GM23338 (cell line): Measurements from ENCODE around the gene ZBTB9. TPM values are rescaled to one million over a fixed set of nuclear protein-coding genes. Genes with fewer than 3 reads are reported as not detected.

Source experiments
- ATAC-seq: fragments of 200-7000 bp; cut with Tn5 transposase; 3 replicates; pipeline ENCODE4 v1.9.1; 2020
- DNase-seq: peaks from one replicate; pipeline ENCODE4 v3.0.0-alpha.2; 2015; ENCODE audit warnings: low spot score
- H2AFZ ChIP-seq: fragments of 200-600 bp; sonication (generic); 2 replicates; pipeline ENCODE4 v1.8.0; 2016; ENCODE audit warnings: antibody characterized with exemption, mild to moderate bottlenecking, moderate library complexity
- H3F3A ChIP-seq: fragments of 200-600 bp; sonication (generic); replicated peaks from 2 replicates; pipeline ENCODE4 v1.8.0; 2017; ENCODE audit warnings: antibody characterized with exemption, mixed run types, low read depth
- H3K27ac ChIP-seq: fragments of 200-600 bp; sonication (generic); 2 replicates; pipeline ENCODE4 v1.6.1; 2016; ENCODE audit warnings: low read depth
- H3K27me3 ChIP-seq: fragments of 200-600 bp; sonication (generic); 2 replicates; pipeline ENCODE4 v1.8.0; 2016; ENCODE audit warnings: mild to moderate bottlenecking, mixed run types, moderate library complexity; ENCODE audit not compliant: insufficient read depth
- H3K36me3 ChIP-seq: fragments of 200-600 bp; sonication (generic); 2 replicates; pipeline ENCODE4 v1.8.0; 2016; ENCODE audit warnings: mild to moderate bottlenecking; ENCODE audit not compliant: insufficient read depth
- H3K4me1 ChIP-seq: fragments of 200-600 bp; sonication (generic); 2 replicates; pipeline ENCODE4 v1.8.0; 2016; ENCODE audit warnings: mild to moderate bottlenecking, moderate library complexity; ENCODE audit not compliant: insufficient read depth
- H3K4me2 ChIP-seq: fragments of 200-600 bp; sonication (generic); 2 replicates; pipeline ENCODE4 v1.7.1; 2017; ENCODE audit warnings: mixed run types
- H3K4me3 ChIP-seq: fragments of 200-600 bp; sonication (generic); 2 replicates; pipeline ENCODE4 v1.6.1; 2016; ENCODE audit warnings: mixed run types
- H3K79me2 ChIP-seq: fragments of 200-600 bp; sonication (generic); replicated peaks from 2 replicates; pipeline ENCODE4 v1.8.0; 2017; ENCODE audit warnings: mild to moderate bottlenecking; ENCODE audit not compliant: insufficient read depth
- H3K9me2 ChIP-seq: fragments of 200-600 bp; sonication (generic); 2 replicates; pipeline ENCODE4 v1.8.0; 2017; ENCODE audit not compliant: insufficient read depth
- H4K20me1 ChIP-seq: fragments of 200-600 bp; sonication (generic); replicated peaks from 2 replicates; pipeline ENCODE4 v1.8.0; 2017; ENCODE audit warnings: mild to moderate bottlenecking; ENCODE audit not compliant: insufficient read depth
- H3K27ac Mint-ChIP-seq: 2 replicates; pipeline ENCODE4 v1.8.0; 2020; ENCODE audit warnings: inconsistent platforms, mild to moderate bottlenecking, moderate library complexity, mixed read lengths
- H3K27me3 Mint-ChIP-seq: 3 replicates; pipeline ENCODE4 v1.8.0; 2022; ENCODE audit warnings: low read depth, mild to moderate bottlenecking, moderate library complexity, mixed read lengths, inconsistent platforms; ENCODE audit not compliant: insufficient read depth, poor library complexity
- H3K36me3 Mint-ChIP-seq: 3 replicates; pipeline ENCODE4 v1.8.0; 2021; ENCODE audit warnings: low read depth, mild to moderate bottlenecking, inconsistent platforms, moderate library complexity, mixed read lengths
- H3K4me1 Mint-ChIP-seq: 3 replicates; pipeline ENCODE4 v1.8.0; 2020; ENCODE audit warnings: mild to moderate bottlenecking, inconsistent platforms, mixed read lengths
- H3K4me3 Mint-ChIP-seq: 3 replicates; pipeline ENCODE4 v1.8.0; 2021; ENCODE audit warnings: moderate library complexity, mild to moderate bottlenecking, inconsistent platforms, mixed read lengths
- H3K9me3 Mint-ChIP-seq: 3 replicates; pipeline ENCODE4 v1.8.0; 2020; ENCODE audit warnings: moderate library complexity, mild to moderate bottlenecking, inconsistent platforms, mixed read lengths
- CREB1 ChIP-seq: fragments of 250-450 bp; sonication (Bioruptor Pico); IDR thresholded peaks from 2 replicates; pipeline ENCODE4 v1.5.0; 2020; ENCODE audit warnings: low read depth, mild to moderate bottlenecking, moderate library complexity
- EZH2 ChIP-seq: fragments of 200-600 bp; sonication (generic); IDR thresholded peaks from one replicate; pipeline ENCODE4 v1.8.0; 2017; ENCODE audit warnings: antibody characterized with exemption, mild to moderate bottlenecking, low read depth; ENCODE audit not compliant: unreplicated experiment
- EZH2phosphoT487 ChIP-seq: fragments of 200-600 bp; sonication (generic); IDR thresholded peaks from one replicate; pipeline ENCODE4 v1.8.1; 2018; ENCODE audit warnings: antibody characterized with exemption; ENCODE audit not compliant: unreplicated experiment
- JUNB ChIP-seq: IDR thresholded peaks from one replicate; pipeline ENCODE4 v1.6.1; 2016; ENCODE audit warnings: antibody characterized with exemption; ENCODE audit not compliant: unreplicated experiment
- NANOG ChIP-seq: IDR thresholded peaks from 2 replicates; pipeline ENCODE4 v1.6.1; 2016; ENCODE audit warnings: antibody characterized with exemption, borderline replicate concordance
- POLR2AphosphoS5 ChIP-seq: IDR thresholded peaks from 2 replicates; pipeline ENCODE4 v1.6.1; 2016; ENCODE audit warnings: antibody characterized with exemption, low read depth
- STAT1 ChIP-seq: IDR thresholded peaks from one replicate; pipeline ENCODE4 v1.6.1; 2016; ENCODE audit warnings: antibody characterized with exemption; ENCODE audit not compliant: unreplicated experiment
- ZNF114 ChIP-seq: fragments of 250-450 bp; sonication (Bioruptor Pico); IDR thresholded peaks from 2 replicates; pipeline ENCODE4 v1.5.0; 2020; ENCODE audit warnings: mild to moderate bottlenecking, moderate library complexity
- ZNF331 ChIP-seq: fragments of 250-450 bp; sonication (Bioruptor Pico); IDR thresholded peaks from 2 replicates; pipeline ENCODE4 v1.5.0; 2020; ENCODE audit warnings: low read depth, mild to moderate bottlenecking, moderate library complexity
- polyA plus RNA-seq: library from polyadenylated mRNA; unstranded; fragments of >200 nt; fragmentation: Nextera tagmentation; extraction: Ambion mirVana; gene quantifications from 2 replicates; pipeline ENCODE4 v1.2.1, GENCODE V29; 2016
- total RNA-seq: library from RNA; depleted of rRNA; stranded (reverse); fragments of >200 nt; shearing (Covaris generic); gene quantifications from 2 replicates; pipeline ENCODE4 v1.2.3, GENCODE V29; 2014
- TF ChIP-seq, protein P1 (sequence below): IDR thresholded peaks from 2 replicates; pipeline ENCODE4 v1.6.1; 2016; ENCODE audit warnings: antibody characterized with exemption
- TF ChIP-seq, protein P2 (sequence below): IDR thresholded peaks from one replicate; pipeline ENCODE4 v1.6.1; 2018; ENCODE audit warnings: antibody characterized with exemption; ENCODE audit not compliant: unreplicated experiment
- TF ChIP-seq, protein P3 (sequence below), 2 experiments: fragments of 200-600 bp in 1 of 2; sonication (generic) in 1 of 2; conservative IDR thresholded peaks; 2 replicates each; pipeline versions ENCODE4 v1.5.1 to v1.6.1; 2016 to 2017; ENCODE audit warnings: antibody characterized with exemption in 2 of 2, low read depth in 2 of 2, mild to moderate bottlenecking in 2 of 2, moderate library complexity in 1 of 2
- TF ChIP-seq, protein P4 (sequence below): fragments of 250-450 bp; sonication (Bioruptor Pico); IDR thresholded peaks from 2 replicates; pipeline ENCODE4 v1.5.0; 2020; ENCODE audit warnings: mild to moderate bottlenecking, moderate library complexity

Gene ZBTB9
- total and polyA plus RNA-seq, 2 experiments from 2014 or later = 13.5 to 17.9 TPM

DNA sequence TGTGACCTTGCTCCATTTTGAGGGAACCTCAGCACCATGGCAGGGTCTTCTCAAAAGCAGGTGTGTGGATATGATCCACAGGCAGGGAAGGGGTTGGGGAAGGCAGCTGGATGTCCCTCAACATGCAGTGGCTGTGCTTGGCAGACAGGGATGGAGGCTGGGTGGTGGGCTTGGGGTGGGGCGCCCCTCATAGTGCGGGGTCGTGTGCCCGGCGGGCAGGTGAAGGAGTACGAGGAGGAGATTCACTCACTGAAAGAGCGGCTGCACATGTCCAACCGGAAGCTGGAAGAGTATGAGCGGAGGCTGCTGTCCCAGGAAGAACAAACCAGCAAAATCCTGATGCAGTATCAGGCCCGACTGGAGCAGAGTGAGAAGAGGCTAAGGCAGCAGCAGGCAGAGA is 8.0 kb upstream of the ZBTB9 start:
- Mint-ChIP-seq H3K4me3 (no peak overlapping the region; the same call in 2 of the 3 replicates), H3K27me3 (peaks cover 21% of the 10 kb centered on the region), H3K4me1 (peaks cover 16% of the 10 kb centered on the region), H3K27ac (no peak overlapping the region), H3K9me3 (no peaks in the 10 kb centered on the region), H3K36me3 (peaks cover 94% of the 10 kb centered on the region)
- Histone ChIP-seq H3K27ac (no peak overlapping the region), H3K4me3 (no peak overlapping the region), H3K36me3 (peaks cover 35% of the 10 kb centered on the region), H3K9me2 (no peaks in the 10 kb centered on the region), H3F3A (peaks cover 5% of the 10 kb centered on the region; the same call in 1 of the 2 replicates), H3K4me2 (no peak overlapping the region), H2AFZ (no peak overlapping the region), H4K20me1 (peaks cover 2% of the 10 kb centered on the region), H3K27me3 (no peaks in the 10 kb centered on the region), H3K79me2 (no peaks in the 10 kb centered on the region), H3K4me1 (no peaks in the 10 kb centered on the region; the same call in 1 of the 2 replicates)
- DNase-seq = no peak
- no peak for ATAC-seq
- TF ChIP-seq POLR2AphosphoS5 (no peak), ZNF331 (no peak), EZH2 (no peak), JUNB (no peak), CREB1 (CRISPR knock-in tag) (no peak), EZH2phosphoT487 (no peak), ZNF114 (CRISPR knock-in tag) (no peak), STAT1 (no peak), NANOG (no peak)
- TF ChIP-seq, protein P1, sequence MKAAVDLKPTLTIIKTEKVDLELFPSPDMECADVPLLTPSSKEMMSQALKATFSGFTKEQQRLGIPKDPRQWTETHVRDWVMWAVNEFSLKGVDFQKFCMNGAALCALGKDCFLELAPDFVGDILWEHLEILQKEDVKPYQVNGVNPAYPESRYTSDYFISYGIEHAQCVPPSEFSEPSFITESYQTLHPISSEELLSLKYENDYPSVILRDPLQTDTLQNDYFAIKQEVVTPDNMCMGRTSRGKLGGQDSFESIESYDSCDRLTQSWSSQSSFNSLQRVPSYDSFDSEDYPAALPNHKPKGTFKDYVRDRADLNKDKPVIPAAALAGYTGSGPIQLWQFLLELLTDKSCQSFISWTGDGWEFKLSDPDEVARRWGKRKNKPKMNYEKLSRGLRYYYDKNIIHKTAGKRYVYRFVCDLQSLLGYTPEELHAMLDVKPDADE = no peak
- TF ChIP-seq, protein P2, sequence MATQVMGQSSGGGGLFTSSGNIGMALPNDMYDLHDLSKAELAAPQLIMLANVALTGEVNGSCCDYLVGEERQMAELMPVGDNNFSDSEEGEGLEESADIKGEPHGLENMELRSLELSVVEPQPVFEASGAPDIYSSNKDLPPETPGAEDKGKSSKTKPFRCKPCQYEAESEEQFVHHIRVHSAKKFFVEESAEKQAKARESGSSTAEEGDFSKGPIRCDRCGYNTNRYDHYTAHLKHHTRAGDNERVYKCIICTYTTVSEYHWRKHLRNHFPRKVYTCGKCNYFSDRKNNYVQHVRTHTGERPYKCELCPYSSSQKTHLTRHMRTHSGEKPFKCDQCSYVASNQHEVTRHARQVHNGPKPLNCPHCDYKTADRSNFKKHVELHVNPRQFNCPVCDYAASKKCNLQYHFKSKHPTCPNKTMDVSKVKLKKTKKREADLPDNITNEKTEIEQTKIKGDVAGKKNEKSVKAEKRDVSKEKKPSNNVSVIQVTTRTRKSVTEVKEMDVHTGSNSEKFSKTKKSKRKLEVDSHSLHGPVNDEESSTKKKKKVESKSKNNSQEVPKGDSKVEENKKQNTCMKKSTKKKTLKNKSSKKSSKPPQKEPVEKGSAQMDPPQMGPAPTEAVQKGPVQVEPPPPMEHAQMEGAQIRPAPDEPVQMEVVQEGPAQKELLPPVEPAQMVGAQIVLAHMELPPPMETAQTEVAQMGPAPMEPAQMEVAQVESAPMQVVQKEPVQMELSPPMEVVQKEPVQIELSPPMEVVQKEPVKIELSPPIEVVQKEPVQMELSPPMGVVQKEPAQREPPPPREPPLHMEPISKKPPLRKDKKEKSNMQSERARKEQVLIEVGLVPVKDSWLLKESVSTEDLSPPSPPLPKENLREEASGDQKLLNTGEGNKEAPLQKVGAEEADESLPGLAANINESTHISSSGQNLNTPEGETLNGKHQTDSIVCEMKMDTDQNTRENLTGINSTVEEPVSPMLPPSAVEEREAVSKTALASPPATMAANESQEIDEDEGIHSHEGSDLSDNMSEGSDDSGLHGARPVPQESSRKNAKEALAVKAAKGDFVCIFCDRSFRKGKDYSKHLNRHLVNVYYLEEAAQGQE = no peak
- TF ChIP-seq, protein P3, sequence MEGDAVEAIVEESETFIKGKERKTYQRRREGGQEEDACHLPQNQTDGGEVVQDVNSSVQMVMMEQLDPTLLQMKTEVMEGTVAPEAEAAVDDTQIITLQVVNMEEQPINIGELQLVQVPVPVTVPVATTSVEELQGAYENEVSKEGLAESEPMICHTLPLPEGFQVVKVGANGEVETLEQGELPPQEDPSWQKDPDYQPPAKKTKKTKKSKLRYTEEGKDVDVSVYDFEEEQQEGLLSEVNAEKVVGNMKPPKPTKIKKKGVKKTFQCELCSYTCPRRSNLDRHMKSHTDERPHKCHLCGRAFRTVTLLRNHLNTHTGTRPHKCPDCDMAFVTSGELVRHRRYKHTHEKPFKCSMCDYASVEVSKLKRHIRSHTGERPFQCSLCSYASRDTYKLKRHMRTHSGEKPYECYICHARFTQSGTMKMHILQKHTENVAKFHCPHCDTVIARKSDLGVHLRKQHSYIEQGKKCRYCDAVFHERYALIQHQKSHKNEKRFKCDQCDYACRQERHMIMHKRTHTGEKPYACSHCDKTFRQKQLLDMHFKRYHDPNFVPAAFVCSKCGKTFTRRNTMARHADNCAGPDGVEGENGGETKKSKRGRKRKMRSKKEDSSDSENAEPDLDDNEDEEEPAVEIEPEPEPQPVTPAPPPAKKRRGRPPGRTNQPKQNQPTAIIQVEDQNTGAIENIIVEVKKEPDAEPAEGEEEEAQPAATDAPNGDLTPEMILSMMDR (conservative IDR thresholded peaks at IDR 0.05; ENCODE audit: low read depth in 2 of 2) = no peak
- TF ChIP-seq, protein P4, sequence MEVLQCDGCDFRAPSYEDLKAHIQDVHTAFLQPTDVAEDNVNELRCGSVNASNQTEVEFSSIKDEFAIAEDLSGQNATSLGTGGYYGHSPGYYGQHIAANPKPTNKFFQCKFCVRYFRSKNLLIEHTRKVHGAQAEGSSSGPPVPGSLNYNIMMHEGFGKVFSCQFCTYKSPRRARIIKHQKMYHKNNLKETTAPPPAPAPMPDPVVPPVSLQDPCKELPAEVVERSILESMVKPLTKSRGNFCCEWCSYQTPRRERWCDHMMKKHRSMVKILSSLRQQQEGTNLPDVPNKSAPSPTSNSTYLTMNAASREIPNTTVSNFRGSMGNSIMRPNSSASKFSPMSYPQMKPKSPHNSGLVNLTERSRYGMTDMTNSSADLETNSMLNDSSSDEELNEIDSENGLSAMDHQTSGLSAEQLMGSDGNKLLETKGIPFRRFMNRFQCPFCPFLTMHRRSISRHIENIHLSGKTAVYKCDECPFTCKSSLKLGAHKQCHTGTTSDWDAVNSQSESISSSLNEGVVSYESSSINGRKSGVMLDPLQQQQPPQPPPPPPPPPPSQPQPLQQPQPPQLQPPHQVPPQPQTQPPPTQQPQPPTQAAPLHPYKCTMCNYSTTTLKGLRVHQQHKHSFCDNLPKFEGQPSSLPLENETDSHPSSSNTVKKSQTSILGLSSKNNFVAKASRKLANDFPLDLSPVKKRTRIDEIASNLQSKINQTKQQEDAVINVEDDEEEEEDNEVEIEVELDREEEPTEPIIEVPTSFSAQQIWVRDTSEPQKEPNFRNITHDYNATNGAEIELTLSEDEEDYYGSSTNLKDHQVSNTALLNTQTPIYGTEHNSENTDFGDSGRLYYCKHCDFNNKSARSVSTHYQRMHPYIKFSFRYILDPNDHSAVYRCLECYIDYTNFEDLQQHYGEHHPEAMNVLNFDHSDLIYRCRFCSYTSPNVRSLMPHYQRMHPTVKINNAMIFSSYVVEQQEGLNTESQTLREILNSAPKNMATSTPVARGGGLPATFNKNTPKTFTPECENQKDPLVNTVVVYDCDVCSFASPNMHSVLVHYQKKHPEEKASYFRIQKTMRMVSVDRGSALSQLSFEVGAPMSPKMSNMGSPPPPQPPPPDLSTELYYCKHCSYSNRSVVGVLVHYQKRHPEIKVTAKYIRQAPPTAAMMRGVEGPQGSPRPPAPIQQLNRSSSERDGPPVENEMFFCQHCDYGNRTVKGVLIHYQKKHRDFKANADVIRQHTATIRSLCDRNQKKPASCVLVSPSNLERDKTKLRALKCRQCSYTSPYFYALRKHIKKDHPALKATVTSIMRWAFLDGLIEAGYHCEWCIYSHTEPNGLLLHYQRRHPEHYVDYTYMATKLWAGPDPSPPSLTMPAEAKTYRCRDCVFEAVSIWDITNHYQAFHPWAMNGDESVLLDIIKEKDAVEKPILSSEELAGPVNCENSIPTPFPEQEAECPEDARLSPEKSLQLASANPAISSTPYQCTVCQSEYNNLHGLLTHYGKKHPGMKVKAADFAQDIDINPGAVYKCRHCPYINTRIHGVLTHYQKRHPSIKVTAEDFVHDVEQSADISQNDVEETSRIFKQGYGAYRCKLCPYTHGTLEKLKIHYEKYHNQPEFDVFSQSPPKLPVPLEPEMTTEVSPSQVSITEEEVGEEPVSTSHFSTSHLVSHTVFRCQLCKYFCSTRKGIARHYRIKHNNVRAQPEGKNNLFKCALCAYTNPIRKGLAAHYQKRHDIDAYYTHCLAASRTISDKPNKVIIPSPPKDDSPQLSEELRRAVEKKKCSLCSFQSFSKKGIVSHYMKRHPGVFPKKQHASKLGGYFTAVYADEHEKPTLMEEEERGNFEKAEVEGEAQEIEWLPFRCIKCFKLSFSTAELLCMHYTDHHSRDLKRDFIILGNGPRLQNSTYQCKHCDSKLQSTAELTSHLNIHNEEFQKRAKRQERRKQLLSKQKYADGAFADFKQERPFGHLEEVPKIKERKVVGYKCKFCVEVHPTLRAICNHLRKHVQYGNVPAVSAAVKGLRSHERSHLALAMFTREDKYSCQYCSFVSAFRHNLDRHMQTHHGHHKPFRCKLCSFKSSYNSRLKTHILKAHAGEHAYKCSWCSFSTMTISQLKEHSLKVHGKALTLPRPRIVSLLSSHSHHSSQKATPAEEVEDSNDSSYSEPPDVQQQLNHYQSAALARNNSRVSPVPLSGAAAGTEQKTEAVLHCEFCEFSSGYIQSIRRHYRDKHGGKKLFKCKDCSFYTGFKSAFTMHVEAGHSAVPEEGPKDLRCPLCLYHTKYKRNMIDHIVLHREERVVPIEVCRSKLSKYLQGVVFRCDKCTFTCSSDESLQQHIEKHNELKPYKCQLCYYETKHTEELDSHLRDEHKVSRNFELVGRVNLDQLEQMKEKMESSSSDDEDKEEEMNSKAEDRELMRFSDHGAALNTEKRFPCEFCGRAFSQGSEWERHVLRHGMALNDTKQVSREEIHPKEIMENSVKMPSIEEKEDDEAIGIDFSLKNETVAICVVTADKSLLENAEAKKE (CRISPR knock-in tag) = no peak
